NCI-H187 treated with DMSO at 0.1 percent for 48 hours (cell line): ENCODE measurements around the gene CSAD.

Experiments
- DNase-seq: peaks from one replicate; lab custom pipeline; 2025; lab: John Stamatoyannopoulos, UW

The CSAD gene

DNA sequence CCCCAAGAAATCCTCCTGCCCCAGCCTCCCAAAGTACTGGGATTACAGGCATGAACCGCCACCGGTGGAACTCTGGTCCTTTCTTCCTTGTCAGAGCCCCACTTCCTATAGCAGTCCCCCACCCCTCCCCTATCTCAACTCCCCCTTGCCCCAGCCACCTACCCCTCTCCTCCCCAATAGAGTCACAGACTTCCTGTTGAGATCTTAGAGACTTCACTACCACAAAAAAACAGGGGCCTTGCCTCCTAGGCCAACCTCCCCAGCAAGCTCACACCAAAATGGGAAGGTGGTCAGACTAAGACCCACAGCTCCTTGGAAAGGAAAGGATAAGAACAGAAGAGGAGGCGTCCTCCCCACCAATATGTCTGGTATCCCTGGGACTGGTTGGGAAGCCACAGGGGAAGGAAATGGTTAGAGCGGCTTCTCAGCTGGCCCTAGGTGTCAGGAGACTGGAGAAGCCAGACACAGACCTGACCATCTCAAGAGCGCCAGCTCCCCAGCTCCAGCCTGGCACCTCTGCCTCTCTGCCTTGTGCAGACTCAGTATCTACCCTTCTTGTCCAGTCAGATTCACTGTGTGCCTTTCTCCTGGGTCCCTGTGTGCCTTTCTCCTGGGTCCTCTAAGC lies 17.9 kb upstream of the CSAD start:
- DNase-seq = no peak

DNA sequence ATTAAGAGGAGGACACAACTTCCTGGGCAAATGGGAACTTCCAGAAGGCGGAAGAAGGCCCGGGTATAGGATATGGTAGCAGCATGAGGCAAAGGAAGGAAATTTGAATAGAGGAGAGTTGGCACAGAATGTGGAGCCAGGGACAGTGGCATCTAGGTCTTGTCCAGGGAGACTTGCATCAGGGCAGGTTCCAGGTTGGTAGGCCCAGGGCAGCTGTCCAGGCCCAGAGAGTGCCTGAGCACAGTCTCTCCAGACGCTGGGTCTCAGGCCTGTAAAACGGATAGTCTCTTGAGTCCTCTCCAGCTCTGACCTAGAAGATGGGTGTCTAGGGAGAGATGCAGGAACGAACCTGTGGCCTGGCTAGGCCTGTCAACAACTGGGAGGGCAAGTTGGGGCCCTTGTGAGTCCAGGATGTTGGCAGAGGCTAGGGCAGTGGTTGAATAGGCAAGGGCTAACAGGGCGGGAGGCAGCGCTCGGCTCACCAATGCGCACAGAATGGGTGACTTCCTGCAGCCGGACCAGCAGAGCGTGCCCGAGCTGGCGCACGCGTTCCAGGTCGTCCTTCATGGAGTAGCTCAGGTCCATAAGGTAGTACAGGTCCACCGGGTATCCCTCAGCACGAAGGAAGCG lies 16.4 kb upstream of the CSAD start:
- no peak for DNase-seq

DNA sequence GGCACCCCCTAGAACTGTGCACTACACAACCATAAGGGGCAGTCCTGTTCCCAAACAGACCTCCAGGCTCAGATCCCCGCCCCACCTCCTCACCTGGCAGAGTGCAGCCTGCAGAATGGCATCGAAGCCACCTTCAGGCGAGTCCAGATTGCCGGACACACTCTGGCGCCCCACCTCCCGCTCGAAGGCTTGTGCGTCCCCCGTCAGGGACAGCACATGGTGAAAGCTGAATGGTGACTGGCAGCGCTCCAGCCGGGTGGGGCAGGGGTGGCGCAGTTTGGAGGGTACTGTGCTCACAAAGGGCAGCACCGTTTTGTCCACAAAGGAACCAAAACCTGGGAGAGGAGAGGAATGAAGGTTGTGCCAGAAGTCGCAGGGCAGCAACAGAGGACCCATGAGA lies 15.8 kb upstream of the CSAD start:
- no peak for DNase-seq

DNA sequence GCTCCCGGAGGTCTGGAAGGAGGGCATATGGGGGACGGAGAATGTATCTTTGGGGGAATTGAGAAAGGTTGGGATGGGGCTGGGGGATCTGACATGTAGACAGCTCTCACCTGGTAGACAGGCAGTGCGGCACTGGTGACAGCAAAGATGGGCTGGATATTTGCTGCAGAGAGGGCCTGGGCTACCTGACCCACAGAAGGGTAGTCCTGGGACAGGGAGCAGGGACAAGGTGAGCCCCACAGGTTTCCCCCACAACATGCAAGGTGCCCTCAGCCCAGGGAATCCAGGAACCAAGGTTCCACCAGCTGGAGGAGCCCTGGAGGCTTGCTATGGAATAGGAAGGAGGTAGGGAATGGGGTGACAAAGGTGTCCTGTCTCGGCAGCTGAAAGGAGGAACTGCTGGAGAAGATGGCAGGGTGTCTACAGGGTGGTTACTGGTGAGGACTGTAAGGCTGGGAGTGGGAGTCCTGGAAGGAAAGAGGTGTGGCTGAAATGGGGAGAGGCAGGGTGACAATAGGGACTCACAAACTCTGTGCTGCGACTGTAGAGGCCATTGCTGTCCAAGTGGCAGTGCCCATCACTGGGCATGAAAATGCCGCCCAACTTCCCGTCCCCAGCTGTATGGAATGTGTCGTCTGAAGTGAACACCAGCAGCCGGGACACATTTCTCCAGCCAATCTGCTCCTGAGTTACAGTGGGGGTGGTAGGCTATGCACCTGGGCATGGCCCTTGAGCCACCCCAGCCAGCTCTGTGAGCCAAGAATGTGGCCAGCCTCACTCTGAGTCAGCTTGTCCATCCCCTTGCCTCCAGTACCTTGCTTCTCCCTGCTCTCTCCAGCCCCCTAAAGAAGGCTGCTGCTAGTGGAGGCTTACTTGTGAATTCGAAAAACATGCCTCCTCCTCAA lies 15.0 kb upstream of the CSAD start:
- DNase-seq = no peak

DNA sequence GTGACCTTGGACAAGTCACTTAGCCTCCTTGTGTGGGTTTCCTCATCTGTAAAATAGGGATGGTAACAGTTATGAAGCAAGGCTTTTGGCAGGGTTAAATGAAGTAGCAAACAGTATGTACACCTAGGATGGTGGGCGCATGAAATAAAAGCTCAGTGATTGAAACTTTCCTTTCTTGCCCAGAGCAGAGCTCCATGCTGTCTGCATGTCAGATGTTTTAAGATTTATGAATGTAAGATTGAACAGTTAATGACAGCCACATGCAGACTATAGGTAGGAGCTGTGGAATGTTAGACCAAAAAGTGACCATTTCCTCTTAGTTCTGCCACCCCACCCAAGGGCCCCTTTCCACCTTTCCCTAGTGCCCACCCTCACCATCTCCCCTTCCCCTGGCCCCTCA lies 14.2 kb upstream of the CSAD start:
- no peak for DNase-seq

DNA sequence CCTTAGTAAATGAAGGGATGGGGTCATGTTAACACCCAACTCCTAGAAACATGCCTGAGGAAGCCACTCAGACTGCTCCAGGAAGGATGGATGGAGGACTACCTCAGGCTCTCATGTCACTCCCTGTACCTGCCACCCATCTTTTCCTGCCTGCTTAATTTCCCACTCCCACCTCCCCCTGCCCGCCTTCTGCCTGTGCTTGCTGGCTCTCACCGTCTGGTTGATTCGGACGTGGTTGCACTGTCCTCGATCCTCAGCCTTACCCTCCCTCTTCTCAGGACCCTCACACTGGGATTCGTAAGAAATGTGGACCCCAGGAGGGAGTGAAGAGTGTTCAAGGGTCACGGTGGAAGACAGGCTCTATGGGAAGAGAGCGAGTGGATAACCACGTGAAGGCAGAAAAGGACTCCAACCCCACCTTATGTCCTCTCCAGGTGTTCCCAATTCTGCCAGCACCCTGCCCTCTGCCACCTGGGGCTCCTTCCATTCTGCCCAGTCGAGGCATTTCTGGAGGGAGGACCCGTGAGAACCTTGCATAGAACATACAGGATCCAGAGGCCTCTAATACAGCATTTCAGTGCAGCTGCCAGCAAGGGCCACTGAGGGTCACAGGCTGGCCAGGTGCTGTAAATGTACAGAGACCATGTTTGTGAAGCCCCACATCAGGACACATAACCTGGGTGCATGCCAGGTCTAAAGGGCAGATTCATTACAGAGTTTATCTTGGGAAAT lies 13.4 kb upstream of the CSAD start:
- no peak for DNase-seq

DNA sequence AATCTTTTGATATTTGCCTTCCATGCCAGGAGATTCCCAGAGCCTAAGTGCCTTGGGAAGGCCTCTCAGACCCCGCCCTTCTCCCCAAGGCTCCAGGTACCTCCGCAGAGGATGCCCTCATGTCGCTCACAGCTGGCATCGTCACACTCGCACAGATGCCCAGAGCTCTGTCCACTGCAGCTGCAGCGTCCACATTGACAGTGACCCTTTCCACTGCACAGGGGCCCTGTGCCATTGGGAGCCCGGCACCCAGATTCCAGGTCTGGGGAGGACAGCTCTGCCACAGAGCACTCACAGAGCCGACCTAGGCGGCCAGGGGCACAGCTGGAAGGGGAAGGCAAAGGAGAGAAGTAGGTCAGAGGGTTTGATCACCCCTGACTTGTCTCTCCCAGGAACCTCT lies 12.3 kb upstream of the CSAD start:
- no peak for DNase-seq

DNA sequence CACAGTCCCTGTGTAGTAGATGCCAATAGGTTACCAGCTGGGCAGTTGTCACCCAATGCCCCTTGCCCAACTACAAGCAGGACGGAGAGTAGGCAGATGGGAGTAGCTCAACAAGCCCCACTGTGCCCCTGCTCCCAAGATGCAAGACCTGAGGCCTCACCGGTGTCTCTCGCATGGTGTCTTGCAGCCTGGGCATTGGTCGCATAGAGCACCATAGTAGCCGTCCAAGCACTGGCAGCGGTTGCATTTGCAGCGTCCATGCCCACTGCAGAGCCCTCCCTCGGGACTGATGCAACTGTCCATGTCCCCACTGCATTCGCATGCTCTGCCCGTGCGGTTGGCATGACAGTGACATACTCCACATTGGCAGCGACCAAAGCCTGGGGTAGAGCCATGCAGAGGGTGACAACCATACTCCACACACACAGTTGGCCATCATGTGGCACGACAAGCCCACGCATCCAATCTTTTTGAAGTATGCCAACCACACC lies 11.9 kb upstream of the CSAD start:
- no peak for DNase-seq

DNA sequence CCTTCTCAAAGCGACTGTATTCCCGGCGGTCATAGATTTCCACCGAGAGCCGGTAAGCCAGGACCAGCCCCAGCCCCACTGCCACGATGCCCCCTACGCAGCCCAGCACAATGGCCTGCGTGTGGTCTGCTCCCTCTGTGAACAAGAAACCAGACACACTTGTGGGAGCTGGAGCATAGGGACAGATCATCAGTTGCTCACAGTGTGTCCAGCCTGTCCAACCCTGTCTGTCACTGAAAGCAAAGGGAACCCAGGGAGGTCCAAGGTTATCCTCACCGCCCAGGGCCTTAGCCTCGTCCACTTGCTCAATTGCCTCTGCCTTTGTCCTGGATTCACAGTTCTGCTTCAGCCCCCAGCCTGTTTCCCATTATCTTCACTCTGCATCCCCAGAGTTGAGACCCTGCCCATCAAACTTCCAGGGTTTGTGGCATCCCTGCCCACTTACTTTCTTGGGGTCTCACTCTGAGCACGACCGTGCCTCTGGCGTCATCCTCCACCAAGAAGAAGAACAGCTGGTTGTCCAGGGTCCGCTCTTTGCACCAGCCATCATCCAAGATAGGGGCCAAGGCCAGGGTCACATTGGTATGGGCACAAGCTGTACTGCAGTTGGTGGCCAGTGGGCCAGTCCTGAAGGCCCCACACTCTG lies 11.3 kb upstream of the CSAD start:
- DNase-seq = no peak

DNA sequence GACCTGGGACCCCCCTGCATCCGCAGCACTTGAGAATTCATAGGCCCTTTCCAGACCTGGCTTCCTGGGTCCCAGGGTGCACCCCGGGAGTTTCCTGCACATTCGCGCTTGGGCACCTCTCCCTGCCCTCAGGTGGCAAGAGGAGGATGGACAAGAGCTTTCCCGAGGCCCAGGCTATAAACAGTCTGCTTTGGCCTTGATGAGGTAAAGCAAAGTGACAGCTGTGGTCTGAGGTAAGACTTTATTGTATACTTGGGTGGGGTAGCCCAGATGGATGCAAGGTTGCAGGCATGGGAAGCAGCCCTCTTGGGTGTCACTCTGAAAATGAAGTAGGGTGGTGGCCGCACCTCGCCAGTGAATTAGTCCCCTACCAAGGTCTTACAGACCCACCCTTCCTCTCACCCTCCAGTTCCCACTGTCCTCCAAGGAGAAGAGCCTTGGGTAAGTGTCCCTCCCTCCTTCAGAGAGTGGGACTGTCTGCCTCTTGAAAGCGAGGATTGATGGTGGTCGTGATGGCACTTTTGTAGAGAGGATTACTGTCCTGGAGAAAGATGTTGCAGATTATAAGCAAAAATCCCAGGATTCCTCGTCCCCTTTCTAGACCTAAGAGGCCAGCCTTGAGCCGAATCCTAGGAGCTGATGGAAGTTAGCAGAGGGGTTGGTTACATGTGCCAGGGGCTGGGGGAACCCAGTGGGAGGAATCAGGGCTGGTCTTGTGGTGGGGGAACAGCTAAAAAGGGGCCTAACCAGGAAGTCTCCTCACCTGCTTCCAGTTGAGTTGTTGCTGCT lies 10.6 kb upstream of the CSAD start:
- DNase-seq = no peak

DNA sequence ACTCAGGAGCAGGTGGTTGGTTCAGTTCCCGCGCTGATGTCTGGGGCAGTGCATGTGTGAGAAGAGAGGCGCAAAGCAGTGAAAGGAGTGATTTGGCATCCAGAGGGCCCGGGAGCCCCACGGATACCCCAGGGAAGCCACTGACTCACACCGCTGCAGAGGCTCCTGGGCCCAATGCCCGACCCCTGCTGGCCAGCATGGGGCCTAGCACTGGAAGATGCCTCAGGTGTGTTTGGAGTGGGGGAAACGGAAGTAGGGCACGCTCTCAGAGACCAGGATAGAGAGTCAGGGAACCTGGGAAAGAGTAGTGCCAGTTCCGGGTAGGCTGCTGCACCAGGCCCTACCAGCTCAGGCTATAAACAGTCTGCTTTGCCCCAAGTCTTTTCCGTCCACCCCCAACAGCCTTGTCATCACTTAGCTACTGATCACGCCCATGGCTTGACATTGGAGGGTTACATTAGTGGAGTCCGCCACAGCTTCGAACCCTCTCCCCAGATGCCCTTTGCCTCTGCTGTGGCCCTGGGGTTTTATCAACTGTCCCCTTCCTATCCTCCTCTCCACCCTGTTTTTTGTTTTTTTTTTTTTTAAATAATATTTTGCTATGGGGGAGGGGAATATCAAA lies 9.5 kb upstream of the CSAD start:
- no peak for DNase-seq

DNA sequence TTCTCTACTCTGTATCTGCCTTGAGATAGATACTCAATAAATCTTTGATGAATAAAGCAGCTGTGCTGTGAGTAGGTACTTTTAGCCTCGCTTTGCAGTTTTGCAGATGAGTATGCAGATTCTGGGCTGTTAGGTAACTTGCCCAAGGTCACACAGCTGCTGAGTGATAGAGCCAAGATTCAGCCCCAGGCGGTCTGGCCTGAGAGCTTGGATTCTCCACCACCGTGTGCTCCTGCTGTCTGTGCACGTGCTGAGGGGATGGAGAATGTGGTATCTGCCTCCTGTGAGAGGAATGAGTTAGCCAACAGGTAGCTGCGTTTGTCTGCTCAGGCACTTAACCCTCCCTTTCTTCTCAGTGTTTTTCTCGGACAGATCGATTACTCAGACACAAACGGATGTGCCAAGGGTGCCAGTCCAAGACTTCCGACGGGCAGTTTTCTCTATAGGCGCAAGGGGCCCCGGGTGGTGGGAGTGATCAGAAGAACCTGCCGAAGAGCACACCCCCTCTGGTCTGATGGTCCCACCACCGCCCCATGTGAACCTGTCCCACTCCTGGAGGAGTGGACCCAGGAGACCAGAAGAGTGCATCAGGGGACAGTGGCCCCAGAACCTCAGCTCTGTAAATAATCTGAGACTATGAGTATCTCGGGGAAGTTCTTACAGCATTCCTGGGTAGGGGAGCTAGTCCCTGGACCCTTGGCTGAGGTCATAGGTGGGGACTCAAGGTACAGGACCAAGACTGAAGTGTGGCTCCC lies 6.6 kb upstream of the CSAD start:
- no peak for DNase-seq

DNA sequence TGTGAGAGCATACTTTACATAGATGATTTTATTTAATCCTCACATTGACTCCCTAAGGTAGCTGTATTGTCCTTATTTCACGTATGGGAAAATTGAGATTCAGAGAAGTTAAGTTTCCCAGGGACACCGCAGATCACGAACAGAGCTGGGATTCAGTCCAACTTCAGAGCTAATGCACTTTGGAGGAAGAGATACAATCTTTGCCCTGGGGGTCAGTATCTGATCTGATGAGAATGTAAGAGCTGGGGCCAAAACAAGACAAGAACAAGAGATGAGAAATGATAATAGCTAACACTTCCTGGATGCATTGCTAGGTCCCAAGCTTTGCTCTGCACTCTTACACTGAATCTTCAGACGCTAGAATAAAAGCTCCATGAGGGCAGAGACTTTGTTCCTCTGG lies 6.0 kb upstream of the CSAD start:
- no peak for DNase-seq

DNA sequence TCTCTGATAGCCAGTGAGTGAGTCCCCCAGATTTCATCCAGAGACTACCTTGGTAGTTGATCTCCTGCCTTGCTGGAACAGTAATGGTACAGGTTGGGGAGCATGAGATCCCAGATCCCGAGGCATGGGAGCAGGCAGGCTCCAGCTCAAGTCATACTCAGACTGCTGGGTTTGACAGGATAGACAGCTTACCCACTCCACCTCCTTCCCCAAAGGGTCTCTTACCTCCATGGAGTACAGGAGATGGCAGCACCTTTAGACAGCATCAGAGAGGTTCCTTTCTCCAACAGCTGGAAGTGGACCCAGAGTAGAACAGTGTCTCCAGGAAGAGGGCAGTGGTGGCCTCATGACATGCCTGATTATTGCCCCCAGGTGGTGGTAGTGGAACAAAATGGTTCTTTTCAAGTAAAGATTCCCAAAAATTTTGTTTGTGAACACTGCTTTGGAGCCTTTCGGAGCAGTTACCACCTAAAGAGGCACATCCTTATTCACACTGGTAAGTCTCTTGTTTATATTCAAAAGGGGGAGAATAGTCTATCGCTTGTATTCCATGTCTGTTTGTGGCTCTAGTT lies 4.9 kb upstream of the CSAD start:
- DNase-seq = no peak

DNA sequence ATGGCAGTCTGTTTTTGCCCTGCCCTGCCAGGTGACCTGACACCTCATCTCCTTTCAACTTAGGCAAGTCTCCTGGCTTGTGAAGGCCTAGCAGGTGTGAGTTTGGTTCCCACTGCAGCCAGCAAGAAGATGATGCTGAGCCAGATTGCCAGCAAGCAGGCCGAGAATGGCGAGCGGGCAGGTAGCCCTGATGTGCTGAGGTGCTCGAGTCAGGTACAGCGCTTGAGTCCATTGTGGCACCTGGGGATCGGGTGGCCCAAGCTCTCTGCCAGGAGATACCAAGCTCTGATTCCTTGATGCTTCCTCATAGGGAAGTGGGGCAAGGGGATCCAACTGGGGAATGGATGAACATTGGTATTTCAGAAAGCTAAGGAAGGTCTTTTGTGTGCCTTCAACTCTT lies 4.1 kb upstream of the CSAD start:
- no peak for DNase-seq

DNA sequence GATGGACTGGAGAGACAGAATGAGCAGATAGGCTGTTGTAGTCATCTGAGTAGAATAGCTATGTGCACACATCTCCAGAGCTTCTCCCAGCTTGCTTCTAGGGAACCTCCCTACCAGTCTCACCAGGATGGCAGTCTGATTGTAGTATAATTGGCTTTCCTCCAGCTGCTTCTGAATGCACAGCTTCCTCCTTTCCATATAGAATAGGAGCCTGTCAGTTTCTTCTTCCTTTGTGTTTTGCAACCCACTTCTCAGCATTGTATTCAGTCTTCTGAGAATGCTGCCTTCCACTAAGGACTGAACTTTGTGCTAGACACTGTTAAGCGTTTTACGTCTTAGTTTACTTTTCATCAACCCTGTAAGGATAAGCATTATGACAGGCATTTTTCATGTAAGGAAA lies 2.2 kb upstream of the CSAD start:
- DNase-seq = no peak

DNA sequence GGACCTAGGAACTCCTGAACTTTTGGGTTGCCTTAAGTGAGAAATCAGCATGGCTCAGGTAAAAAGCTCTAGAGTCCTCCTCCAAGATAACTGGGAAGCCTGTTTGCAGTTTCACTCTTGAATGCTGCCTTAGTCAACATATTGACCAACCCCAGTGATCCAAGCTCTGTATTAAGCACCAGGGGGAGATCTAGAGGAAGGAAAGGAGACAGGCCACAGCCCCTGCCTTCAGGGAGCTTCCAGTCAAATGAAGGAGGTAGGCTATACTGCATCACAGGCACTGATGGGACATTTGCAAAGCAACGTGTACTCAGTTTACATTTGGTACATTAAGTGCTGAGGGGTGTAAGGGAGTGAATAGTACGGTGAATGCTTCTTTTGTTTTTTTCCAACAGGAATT lies 1.2 kb upstream of the CSAD start:
- no peak for DNase-seq

DNA sequence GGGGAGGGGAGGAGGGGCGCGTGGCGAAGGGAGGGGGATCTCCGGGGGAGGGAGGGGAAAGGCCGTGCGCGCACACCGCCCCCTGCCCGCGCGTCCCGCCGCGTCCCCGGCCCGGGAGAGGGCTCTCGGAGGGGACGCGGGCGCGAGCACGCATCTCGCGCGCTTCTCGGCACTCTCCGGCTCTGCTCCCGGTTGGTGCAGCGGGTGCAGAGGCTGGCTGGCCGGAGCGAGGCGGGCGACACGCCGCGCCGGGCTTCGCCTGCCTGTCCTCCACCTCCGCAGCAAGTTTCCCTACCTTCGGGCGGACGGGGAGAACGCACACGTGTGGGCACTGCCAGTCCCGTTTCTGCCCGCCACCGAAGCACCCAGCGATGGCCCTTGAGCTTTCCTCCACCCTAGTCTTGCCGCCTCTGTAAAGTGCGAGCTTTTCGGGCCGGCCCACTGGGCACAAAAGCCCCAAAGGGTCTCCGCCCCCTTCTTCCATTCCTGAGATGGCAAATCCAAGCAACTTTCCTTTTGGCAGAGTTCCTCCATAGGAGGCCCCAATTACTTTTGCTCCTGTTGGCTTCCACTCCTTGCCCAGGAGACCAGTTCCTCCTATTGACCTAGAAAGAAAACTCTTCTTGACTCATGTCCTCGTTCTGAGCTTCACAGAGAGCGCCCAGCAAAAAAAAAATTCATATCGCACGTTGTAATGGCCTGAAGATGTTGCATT lies 363 bp upstream of the CSAD start:
- DNase-seq = no peak

DNA sequence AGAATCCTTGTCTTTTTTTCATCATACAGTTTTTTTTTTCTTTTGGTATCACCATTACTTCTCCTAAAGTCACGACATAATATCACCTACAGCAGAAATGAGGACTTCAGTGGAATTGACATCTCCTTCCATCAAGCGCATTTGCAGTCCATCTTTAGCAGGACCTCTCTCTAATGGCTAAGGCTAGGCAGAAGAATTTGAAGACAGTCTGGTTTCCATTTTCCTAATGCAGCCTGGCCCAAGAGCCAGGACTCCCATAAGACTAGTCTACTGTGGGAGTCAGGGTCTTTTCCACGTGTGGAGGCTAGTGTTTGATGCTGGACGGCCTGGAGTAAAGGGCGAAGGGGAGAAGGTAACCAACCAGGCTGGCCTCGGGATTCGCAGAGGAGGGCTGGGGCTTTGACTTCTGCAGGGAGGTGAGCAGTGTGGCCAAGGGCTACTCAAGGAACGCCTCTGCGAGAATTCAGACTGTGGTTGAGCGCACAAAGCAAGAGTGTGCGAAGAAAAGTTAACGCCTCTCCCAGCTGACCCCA lies 972 bp downstream of the CSAD start:
- no peak for DNase-seq
